ENCODE results near the gene IDI2. TPM values are rescaled to one million over a fixed set of nuclear protein-coding genes. Genes with fewer than 3 reads are reported as not detected.

IDI2 gene
- total RNA-seq, 4 donors from 2014 or later: not detected

DNA sequence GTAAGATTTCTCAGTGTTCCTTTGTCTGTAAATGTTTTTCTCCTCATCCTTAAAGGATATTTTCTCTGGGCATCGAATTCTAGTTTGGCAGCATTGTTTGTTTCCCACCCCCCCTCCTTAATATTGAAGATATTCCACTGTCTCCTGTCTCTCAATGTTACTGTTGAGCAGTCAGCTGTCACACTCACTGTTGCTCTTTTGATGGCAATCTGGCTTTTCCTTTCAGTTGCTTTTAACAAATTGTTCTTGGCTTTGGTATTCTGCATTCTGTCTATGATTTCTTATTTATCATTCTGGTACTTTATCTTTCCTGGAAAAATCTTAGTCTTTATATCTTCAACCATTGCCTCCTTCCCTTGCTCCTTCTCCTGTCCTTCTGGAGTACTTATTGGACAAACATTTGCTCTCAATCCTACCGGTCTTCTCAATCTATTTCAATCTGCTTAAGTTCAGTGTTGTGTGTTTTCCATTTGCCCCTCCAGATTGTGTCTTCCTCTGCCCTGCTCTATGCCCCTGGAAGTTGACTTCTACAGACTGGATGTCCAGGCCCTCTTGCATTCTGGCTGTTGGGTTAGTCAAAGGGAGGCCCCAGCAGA is 46.7 kb downstream of the IDI2 start:
- TF ChIP-seq, protein P1, sequence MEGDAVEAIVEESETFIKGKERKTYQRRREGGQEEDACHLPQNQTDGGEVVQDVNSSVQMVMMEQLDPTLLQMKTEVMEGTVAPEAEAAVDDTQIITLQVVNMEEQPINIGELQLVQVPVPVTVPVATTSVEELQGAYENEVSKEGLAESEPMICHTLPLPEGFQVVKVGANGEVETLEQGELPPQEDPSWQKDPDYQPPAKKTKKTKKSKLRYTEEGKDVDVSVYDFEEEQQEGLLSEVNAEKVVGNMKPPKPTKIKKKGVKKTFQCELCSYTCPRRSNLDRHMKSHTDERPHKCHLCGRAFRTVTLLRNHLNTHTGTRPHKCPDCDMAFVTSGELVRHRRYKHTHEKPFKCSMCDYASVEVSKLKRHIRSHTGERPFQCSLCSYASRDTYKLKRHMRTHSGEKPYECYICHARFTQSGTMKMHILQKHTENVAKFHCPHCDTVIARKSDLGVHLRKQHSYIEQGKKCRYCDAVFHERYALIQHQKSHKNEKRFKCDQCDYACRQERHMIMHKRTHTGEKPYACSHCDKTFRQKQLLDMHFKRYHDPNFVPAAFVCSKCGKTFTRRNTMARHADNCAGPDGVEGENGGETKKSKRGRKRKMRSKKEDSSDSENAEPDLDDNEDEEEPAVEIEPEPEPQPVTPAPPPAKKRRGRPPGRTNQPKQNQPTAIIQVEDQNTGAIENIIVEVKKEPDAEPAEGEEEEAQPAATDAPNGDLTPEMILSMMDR (IDR thresholded peaks at IDR 0.05): no peak
- no peak for TF ChIP-seq POLR2A (IDR thresholded peaks at IDR 0.05)
- Histone ChIP-seq H3K4me3 (no peak overlapping the region), H3K9me3 (peaks cover 0 to 17% (median 4%) of the 10 kb centered on the region in 4 donors), H3K27ac (no peak overlapping the region), H3K36me3 (no peaks in the 10 kb centered on the region), H3K4me1 (no peaks in the 10 kb centered on the region), H3K27me3 (no peaks in the 10 kb centered on the region)
- no peak for DNase-seq

DNA sequence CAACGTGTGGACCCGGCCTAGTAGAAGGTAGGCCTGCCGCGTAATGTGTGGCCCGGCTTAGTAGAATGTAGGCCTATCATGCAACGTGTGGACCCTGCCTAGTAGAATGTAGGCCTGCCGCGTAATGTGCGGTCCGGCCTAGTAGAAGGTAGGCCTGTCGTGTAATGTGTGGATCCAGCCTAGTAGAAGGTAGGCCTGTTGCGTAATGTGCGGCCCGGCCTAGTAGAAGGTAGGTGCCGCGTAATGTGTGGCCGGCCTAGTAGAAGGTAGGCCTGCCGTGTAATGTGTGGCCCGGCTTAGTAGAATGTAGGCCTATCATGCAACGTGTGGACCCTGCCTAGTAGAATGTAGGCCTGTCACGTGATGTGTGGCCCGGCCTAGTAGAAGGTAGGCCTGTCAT is 49.3 kb downstream of the IDI2 start:
- Histone ChIP-seq H3K4me3 (no peak overlapping the region), H3K36me3 (no peaks in the 10 kb centered on the region), H3K27me3 (no peaks in the 10 kb centered on the region), H3K27ac (no peak overlapping the region), H3K4me1 (peaks cover 0 to 5% (median 0%) of the 10 kb centered on the region in 4 donors), H3K9me3 (peaks cover 0 to 17% (median 4%) of the 10 kb centered on the region in 4 donors)
- TF ChIP-seq, protein P1 (IDR thresholded peaks at IDR 0.05): no peak
- TF ChIP-seq POLR2A (IDR thresholded peaks at IDR 0.05): no peak
- peak in 1 of 3 donors; percentile 32 for DNase-seq

DNA sequence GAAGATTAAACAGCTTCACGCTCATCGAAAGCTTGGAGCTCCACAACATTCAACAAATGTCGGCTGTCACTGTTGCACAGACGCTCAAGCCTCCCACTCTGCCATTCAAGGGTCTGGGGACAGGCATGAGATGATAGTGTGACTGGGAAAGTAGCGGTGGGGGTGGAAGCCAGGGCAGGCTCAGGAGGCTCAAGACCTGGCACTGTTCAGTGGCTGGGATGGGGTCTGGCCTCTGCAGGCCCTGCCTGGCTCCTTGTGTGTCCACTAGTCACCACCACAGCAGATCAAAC is 50.9 kb downstream of the IDI2 start:
- Histone ChIP-seq H3K27ac (no peak overlapping the region), H3K4me3 (no peak overlapping the region), H3K36me3 (no peaks in the 10 kb centered on the region), H3K4me1 (peaks cover 0 to 17% (median 0%) of the 10 kb centered on the region in 4 donors), H3K9me3 (peaks cover 0 to 8% (median 4%) of the 10 kb centered on the region in 4 donors), H3K27me3 (no peaks in the 10 kb centered on the region)
- DNase-seq: peak in 1 of 3 donors; percentile 22
- TF ChIP-seq POLR2A (IDR thresholded peaks at IDR 0.05): no peak
- TF ChIP-seq, protein P1 (IDR thresholded peaks at IDR 0.05): no peak

DNA sequence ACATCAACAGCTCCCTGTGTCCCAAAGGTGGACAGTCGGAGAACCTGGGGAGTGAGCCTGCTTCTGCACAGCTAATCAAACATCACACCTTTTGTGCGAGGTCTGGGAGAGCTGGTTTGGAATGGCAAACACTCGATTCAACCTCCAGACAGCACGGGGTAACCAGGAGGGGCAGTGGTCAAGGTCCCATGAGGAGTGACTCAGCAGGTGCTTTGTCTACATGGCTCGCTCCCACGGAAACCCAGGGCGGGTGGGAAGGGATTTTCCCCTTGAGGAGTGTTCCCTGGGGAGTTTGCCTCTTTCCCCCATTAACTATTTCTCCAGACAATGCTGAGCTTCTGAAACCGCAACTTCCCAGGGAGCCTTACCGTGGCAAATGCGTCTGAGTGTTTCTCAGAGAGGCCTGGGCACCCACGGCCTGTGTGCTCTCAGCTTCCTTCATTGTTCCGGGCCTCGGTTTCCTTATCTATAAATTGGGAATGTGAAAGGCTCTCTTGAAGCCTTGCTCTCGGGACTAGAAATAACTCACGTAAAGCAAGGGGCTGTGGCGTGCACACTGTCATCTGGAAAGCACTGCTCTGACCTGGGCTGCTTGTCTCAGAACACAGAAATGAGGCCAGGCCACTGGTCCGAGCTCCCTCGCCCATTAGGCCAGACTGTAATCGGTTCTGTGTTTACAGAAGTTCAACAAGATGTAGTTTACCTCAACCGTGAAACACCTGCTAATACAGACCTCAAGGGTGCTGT is 51.4 kb downstream of the IDI2 start:
- no peaks in the 10 kb centered on the region for H3K27me3 ChIP-seq
- no peak for TF ChIP-seq POLR2A (IDR thresholded peaks at IDR 0.05)
- TF ChIP-seq, protein P1 (IDR thresholded peaks at IDR 0.05): no peak
- no peaks in the 10 kb centered on the region for H3K36me3 ChIP-seq
- H3K4me3 ChIP-seq: no peak overlapping the region
- DNase-seq: peak in 1 of 3 donors; percentile 45
- H3K4me1 ChIP-seq: peaks cover 0 to 17% (median 0%) of the 10 kb centered on the region in 4 donors
- H3K9me3 ChIP-seq: peaks cover 0 to 6% (median 3%) of the 10 kb centered on the region in 4 donors
- no peak overlapping the region for H3K27ac ChIP-seq

DNA sequence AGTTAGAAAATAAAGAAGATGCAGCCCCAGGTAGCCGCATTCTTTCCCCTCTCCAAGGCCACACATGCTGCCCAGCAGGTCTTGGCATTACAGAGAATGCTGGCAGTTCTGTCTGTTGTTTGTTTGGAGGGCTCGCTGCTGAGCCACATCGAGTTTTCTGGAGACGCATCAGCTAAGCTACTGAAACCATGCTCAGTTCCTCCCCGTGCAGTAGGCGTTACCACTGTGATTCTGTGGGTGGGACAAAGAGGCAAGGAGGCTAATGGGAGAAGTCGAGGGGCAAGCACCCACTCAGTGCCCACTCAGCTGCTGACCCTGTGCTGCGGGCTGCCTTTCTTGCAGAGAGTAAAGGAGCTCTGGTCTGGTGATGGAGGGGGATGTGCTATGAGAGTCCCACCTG is 52.9 kb downstream of the IDI2 start:
- H3K27ac ChIP-seq: no peak overlapping the region
- H3K36me3 ChIP-seq: no peaks in the 10 kb centered on the region
- no peak overlapping the region for H3K4me3 ChIP-seq

More for the DNA sequence above, 52.9 kb downstream of the IDI2 start:
- TF ChIP-seq, protein P1 (IDR thresholded peaks at IDR 0.05): no peak
- no peak for TF ChIP-seq POLR2A (IDR thresholded peaks at IDR 0.05)
- Histone ChIP-seq H3K27me3 (no peaks in the 10 kb centered on the region), H3K9me3 (no peaks in the 10 kb centered on the region), H3K4me1 (peaks cover 0 to 17% (median 0%) of the 10 kb centered on the region in 4 donors)
- DNase-seq: peak in 1 of 3 donors; percentile 36

All from Peyer's patch (tissue), 4 donors.